ENCODE data around the gene TTC21A.

The TTC21A gene

GRCh38 chr3:39121621-39122020, 14.1 kb downstream of the TTC21A start:
- H3K9me3 ChIP-seq (ENCODE audit: insufficient read depth, low read depth, low read length): no peaks in the 10 kb centered on the region
- no peak overlapping the region for H3K27ac ChIP-seq (ENCODE audit: low read depth, low read length)
- no peaks in the 10 kb centered on the region for H3K4me1 ChIP-seq (ENCODE audit: insufficient read depth, low read length)
- H3K27me3 ChIP-seq (ENCODE audit: insufficient read depth, low read length): no peaks in the 10 kb centered on the region
- H3K36me3 ChIP-seq (ENCODE audit: insufficient read depth, low read length): no peaks in the 10 kb centered on the region
- H3K9ac ChIP-seq (ENCODE audit: low read depth, low read length): no peak overlapping the region
- no peak overlapping the region for H3K4me3 ChIP-seq (ENCODE audit: low read length)
- WGBS: 95% methylated on average over 2 of the region's 2 CpGs

GRCh38 chr3:39122813-39123212, 15.3 kb downstream of the TTC21A start:
- WGBS: 78% methylated on average over 1 of the region's 1 CpG
- Histone ChIP-seq H3K4me1 (ENCODE audit: insufficient read depth, low read length) (no peaks in the 10 kb centered on the region), H3K9me3 (ENCODE audit: insufficient read depth, low read depth, low read length) (no peaks in the 10 kb centered on the region), H3K27me3 (ENCODE audit: insufficient read depth, low read length) (no peaks in the 10 kb centered on the region), H3K9ac (ENCODE audit: low read depth, low read length) (no peak overlapping the region), H3K27ac (ENCODE audit: low read depth, low read length) (no peak overlapping the region), H3K4me3 (ENCODE audit: low read length) (no peak overlapping the region), H3K36me3 (ENCODE audit: insufficient read depth, low read length) (no peaks in the 10 kb centered on the region)

- Histone ChIP-seq H3K4me1 (ENCODE audit: insufficient read depth, low read length) (no peaks in the 10 kb centered on the region), H3K4me3 (ENCODE audit: low read length) (no peak overlapping the region), H3K36me3 (ENCODE audit: insufficient read depth, low read length) (no peaks in the 10 kb centered on the region), H3K27ac (ENCODE audit: low read depth, low read length) (no peak overlapping the region), H3K27me3 (ENCODE audit: insufficient read depth, low read length) (no peaks in the 10 kb centered on the region), H3K9ac (ENCODE audit: low read depth, low read length) (no peak overlapping the region), H3K9me3 (ENCODE audit: insufficient read depth, low read depth, low read length) (no peaks in the 10 kb centered on the region)
- WGBS: 78% methylated on average over 5 of the region's 5 CpGs
These were observed 17.7 kb downstream of the TTC21A start for GRCh38 chr3:39124876-39125840.

- Histone ChIP-seq H3K27ac (ENCODE audit: low read depth, low read length) (no peak overlapping the region), H3K4me3 (ENCODE audit: low read length) (no peak overlapping the region), H3K9me3 (ENCODE audit: insufficient read depth, low read depth, low read length) (no peaks in the 10 kb centered on the region), H3K27me3 (ENCODE audit: insufficient read depth, low read length) (no peaks in the 10 kb centered on the region), H3K36me3 (ENCODE audit: insufficient read depth, low read length) (no peaks in the 10 kb centered on the region), H3K9ac (ENCODE audit: low read depth, low read length) (no peak overlapping the region), H3K4me1 (ENCODE audit: insufficient read depth, low read length) (no peaks in the 10 kb centered on the region)
- 81% methylated on average over 12 of the region's 12 CpGs for WGBS
These were observed 18.5 kb downstream of the TTC21A start for GRCh38 chr3:39125841-39126500.

GRCh38 chr3:39126532-39127071, 19.1 kb downstream of the TTC21A start:
- H3K4me1 ChIP-seq (ENCODE audit: insufficient read depth, low read length): no peaks in the 10 kb centered on the region
- H3K4me3 ChIP-seq (ENCODE audit: low read length): no peak overlapping the region
- no peaks in the 10 kb centered on the region for H3K36me3 ChIP-seq (ENCODE audit: insufficient read depth, low read length)
- no peak overlapping the region for H3K27ac ChIP-seq (ENCODE audit: low read depth, low read length)
- no peak overlapping the region for H3K9ac ChIP-seq (ENCODE audit: low read depth, low read length)
- WGBS: 65% methylated on average over 6 of the region's 6 CpGs
- no peaks in the 10 kb centered on the region for H3K27me3 ChIP-seq (ENCODE audit: insufficient read depth, low read length)
- H3K9me3 ChIP-seq (ENCODE audit: insufficient read depth, low read depth, low read length): no peaks in the 10 kb centered on the region

GRCh38 chr3:39127269-39127907, 19.9 kb downstream of the TTC21A start:
- Histone ChIP-seq H3K4me3 (ENCODE audit: low read length) (no peak overlapping the region), H3K27me3 (ENCODE audit: insufficient read depth, low read length) (no peaks in the 10 kb centered on the region), H3K4me1 (ENCODE audit: insufficient read depth, low read length) (no peaks in the 10 kb centered on the region), H3K36me3 (ENCODE audit: insufficient read depth, low read length) (no peaks in the 10 kb centered on the region), H3K9me3 (ENCODE audit: insufficient read depth, low read depth, low read length) (no peaks in the 10 kb centered on the region), H3K9ac (ENCODE audit: low read depth, low read length) (no peak overlapping the region), H3K27ac (ENCODE audit: low read depth, low read length) (no peak overlapping the region)
- WGBS: 82% methylated on average over 6 of the region's 7 CpGs

GRCh38 chr3:39127908-39128304, 20.4 kb downstream of the TTC21A start:
- H3K9ac ChIP-seq (ENCODE audit: low read depth, low read length): no peak overlapping the region
- no peak overlapping the region for H3K27ac ChIP-seq (ENCODE audit: low read depth, low read length)
- no peaks in the 10 kb centered on the region for H3K4me1 ChIP-seq (ENCODE audit: insufficient read depth, low read length)
- no peaks in the 10 kb centered on the region for H3K27me3 ChIP-seq (ENCODE audit: insufficient read depth, low read length)
- no peaks in the 10 kb centered on the region for H3K9me3 ChIP-seq (ENCODE audit: insufficient read depth, low read depth, low read length)
- no peak overlapping the region for H3K4me3 ChIP-seq (ENCODE audit: low read length)
- no peaks in the 10 kb centered on the region for H3K36me3 ChIP-seq (ENCODE audit: insufficient read depth, low read length)
- whole genome bisulfite sequencing: 77% methylated on average over 1 of the region's 1 CpG

GRCh38 chr3:39128951-39129350, 21.5 kb downstream of the TTC21A start:
- Histone ChIP-seq H3K4me3 (ENCODE audit: low read length) (no peak overlapping the region), H3K36me3 (ENCODE audit: insufficient read depth, low read length) (no peaks in the 10 kb centered on the region), H3K9ac (ENCODE audit: low read depth, low read length) (no peak overlapping the region), H3K27me3 (ENCODE audit: insufficient read depth, low read length) (no peaks in the 10 kb centered on the region), H3K4me1 (ENCODE audit: insufficient read depth, low read length) (no peaks in the 10 kb centered on the region), H3K9me3 (ENCODE audit: insufficient read depth, low read depth, low read length) (no peaks in the 10 kb centered on the region), H3K27ac (ENCODE audit: low read depth, low read length) (no peak overlapping the region)
- 94% methylated on average over 7 of the region's 7 CpGs for WGBS

- 93% methylated on average over 6 of the region's 6 CpGs for WGBS
- no peaks in the 10 kb centered on the region for H3K4me1 ChIP-seq (ENCODE audit: insufficient read depth, low read length)
- H3K27ac ChIP-seq (ENCODE audit: low read depth, low read length): no peak overlapping the region
- no peaks in the 10 kb centered on the region for H3K9me3 ChIP-seq (ENCODE audit: insufficient read depth, low read depth, low read length)
- no peaks in the 10 kb centered on the region for H3K36me3 ChIP-seq (ENCODE audit: insufficient read depth, low read length)
- H3K27me3 ChIP-seq (ENCODE audit: insufficient read depth, low read length): no peaks in the 10 kb centered on the region
- no peak overlapping the region for H3K4me3 ChIP-seq (ENCODE audit: low read length)
- H3K9ac ChIP-seq (ENCODE audit: low read depth, low read length): no peak overlapping the region
These were observed 22.5 kb downstream of the TTC21A start for GRCh38 chr3:39130026-39130425.

GRCh38 chr3:39130693-39131265, 23.3 kb downstream of the TTC21A start:
- no peaks in the 10 kb centered on the region for H3K4me1 ChIP-seq (ENCODE audit: insufficient read depth, low read length)
- no peak overlapping the region for H3K9ac ChIP-seq (ENCODE audit: low read depth, low read length)
- no peaks in the 10 kb centered on the region for H3K9me3 ChIP-seq (ENCODE audit: insufficient read depth, low read depth, low read length)
- no peaks in the 10 kb centered on the region for H3K36me3 ChIP-seq (ENCODE audit: insufficient read depth, low read length)
- H3K4me3 ChIP-seq (ENCODE audit: low read length): no peak overlapping the region
- 82% methylated on average over 3 of the region's 3 CpGs for WGBS
- H3K27me3 ChIP-seq (ENCODE audit: insufficient read depth, low read length): no peaks in the 10 kb centered on the region
- no peak overlapping the region for H3K27ac ChIP-seq (ENCODE audit: low read depth, low read length)
